B cell (primary cell): ENCODE results near the gene POLR2F. TPM values are rescaled to one million over a fixed set of nuclear protein-coding genes. Genes with fewer than 3 reads are reported as not detected.

ENCODE experiments used
- ATAC-seq: fragments of 200-7000 bp; cut with Tn5 transposase; one replicate; pipeline ENCODE4 v1.10.0; 2021; ENCODE audit warnings: low read depth, mild to moderate bottlenecking, moderate number of reproducible peaks, moderate library complexity
- CTCF ChIA-PET: fragments of 350-600 bp; sonication (Branson Sonifier 250); formaldehyde crosslinking; loops from one replicate; lab custom pipeline; 2021; ENCODE audit warnings: antibody characterized with exemption, inconsistent platforms; lab: Charles Lee
- POLR2A ChIA-PET: fragments of 350-600 bp; sonication (Branson Sonifier 250); formaldehyde crosslinking; loops from one replicate; lab custom pipeline; 2021; ENCODE audit warnings: antibody characterized with exemption; lab: Charles Lee
- DNase-seq: peaks from one replicate; pipeline ENCODE4 v3.0.0; 2013
- H2AFZ ChIP-seq: 2 replicates; pipeline ENCODE4 v1.6.1; 2012; ENCODE audit warnings: mild to moderate bottlenecking, low read depth, low read length; ENCODE audit not compliant: insufficient read depth, poor library complexity, severe bottlenecking
- H3K27ac ChIP-seq, 2 donors: 1 replicate in 1 of 2; 2 replicates in 1 of 2; pipeline ENCODE4 v1.5.1; 2012 to 2013; ENCODE audit warnings: low read length in 2 of 2, mild to moderate bottlenecking in 2 of 2, moderate library complexity in 1 of 2
- H3K27me3 ChIP-seq, 4 experiments: fragments of 200-600 bp in 1 of 4; sonication (generic) in 1 of 4; replicated peaks in 1 of 4; 1 replicate in 2 of 4; 2 replicates in 2 of 4; pipeline versions ENCODE4 v1.6.1 to v1.7.0; 2013 to 2016; ENCODE audit warnings: low read length in 3 of 4, mild to moderate bottlenecking in 2 of 4, mixed read lengths in 1 of 4, moderate library complexity in 1 of 4; ENCODE audit not compliant: insufficient read depth in 4 of 4, control insufficient read depth in 3 of 4; ENCODE audit errors: control extremely low read depth in 1 of 4
- H3K36me3 ChIP-seq, 2 experiments: replicated peaks in 1 of 2; 1 replicate in 1 of 2; 2 replicates in 1 of 2; pipeline versions ENCODE4 v1.6.1 to v1.7.1; 2013; ENCODE audit warnings: low read length in 1 of 2; ENCODE audit not compliant: insufficient read depth in 2 of 2, control insufficient read depth in 1 of 2; ENCODE audit errors: control extremely low read depth in 1 of 2, extremely low read depth in 1 of 2
- H3K4me1 ChIP-seq, 2 donors: fragments of 200-600 bp in 1 of 2; sonication (generic) in 1 of 2; 1 replicate in 1 of 2; 2 replicates in 1 of 2; pipeline versions ENCODE4 v1.5.1 to v1.6.1; 2013 to 2017; ENCODE audit warnings: low read length in 2 of 2; ENCODE audit not compliant: control insufficient read depth in 2 of 2, insufficient read depth in 2 of 2
- H3K4me2 ChIP-seq: replicated peaks from 2 replicates; pipeline ENCODE3; 2012; ENCODE audit warnings: mild to moderate bottlenecking, low read depth, low read length; ENCODE audit not compliant: poor library complexity, severe bottlenecking
- H3K4me3 ChIP-seq, 5 experiments: fragments of 200-600 bp in 1 of 5; sonication (generic) in 1 of 5; 1 replicate in 3 of 5; 2 replicates in 2 of 5; pipeline versions ENCODE4 v1.5.1 to v1.7.0; 2011 to 2016; ENCODE audit warnings: low read length in 4 of 5, mild to moderate bottlenecking in 4 of 5, low read depth in 2 of 5, control low read depth in 1 of 5, moderate library complexity in 1 of 5; ENCODE audit not compliant: insufficient read depth in 1 of 5; ENCODE audit errors: control extremely low read depth in 1 of 5, extremely low read depth in 1 of 5
- H3K79me2 ChIP-seq: fragments of 200-600 bp; sonication (generic); one replicate; pipeline ENCODE4 v1.6.0; 2016; ENCODE audit warnings: low read length; ENCODE audit not compliant: control insufficient read depth, insufficient read depth
- H3K9ac ChIP-seq: fragments of 200-600 bp; sonication (generic); 2 replicates; pipeline ENCODE4 v1.6.1; 2017; ENCODE audit warnings: mild to moderate bottlenecking, low read length, moderate library complexity
- H3K9me3 ChIP-seq, 3 donors: one replicate each; pipeline versions ENCODE4 v1.6.1 to v1.7.1; 2013; ENCODE audit warnings: low read length in 2 of 3; ENCODE audit not compliant: control insufficient read depth in 2 of 3, insufficient read depth in 1 of 3; ENCODE audit errors: control extremely low read depth in 1 of 3
- H4K20me1 ChIP-seq: 2 replicates; pipeline ENCODE4 v1.6.0; 2012; ENCODE audit warnings: mild to moderate bottlenecking, low read length; ENCODE audit not compliant: insufficient read depth, control insufficient read depth, poor library complexity, severe bottlenecking
- H3K27ac Mint-ChIP-seq: one replicate; pipeline ENCODE4 v1.8.0; 2021; ENCODE audit warnings: mixed read lengths
- H3K27me3 Mint-ChIP-seq: one replicate; pipeline ENCODE4 v1.8.0; 2021; ENCODE audit warnings: mixed read lengths
- H3K4me1 Mint-ChIP-seq: one replicate; pipeline ENCODE4 v1.8.0; 2021; ENCODE audit warnings: mixed read lengths
- H3K4me3 Mint-ChIP-seq: one replicate; pipeline ENCODE4 v1.8.0; 2021; ENCODE audit warnings: mixed read lengths
- H3K9me3 Mint-ChIP-seq: one replicate; pipeline ENCODE4 v1.8.0; 2022; ENCODE audit warnings: mixed read lengths; ENCODE audit not compliant: insufficient read depth
- EZH2 ChIP-seq: IDR thresholded peaks from 2 replicates; pipeline ENCODE4 v1.6.1; 2012; ENCODE audit warnings: borderline replicate concordance, low read depth, mild to moderate bottlenecking, moderate library complexity, low read length; ENCODE audit not compliant: insufficient read depth, poor library complexity, severe bottlenecking
- WGBS: methylation state at CpG from one replicate; pipeline ENCODE4 v1.1.5; 2013; ENCODE audit warnings: missing lambda C conversion rate; ENCODE audit not compliant: insufficient coverage; 5-methylcytosine and 5-hydroxymethylcytosine counted together
- intact Hi-C: fragments of 100-400 bp; cut with micrococcal nuclease; formaldehyde crosslinking; loops from one replicate; pipeline ENCODE4 v1.10.0; 2022
- polyA plus RNA-seq: library from polyadenylated mRNA; depleted of rRNA; stranded (reverse); fragments of >200 nt; gene quantifications from 2 replicates; pipeline ENCODE4 v1.2.3, GENCODE V29; 2012
- total RNA-seq, 2 donors: library from RNA; stranded (reverse); fragments of 120-200 nt in 1 of 2; gene quantifications; 1 replicate in 1 of 2; 2 replicates in 1 of 2; pipeline versions ENCODE4 v1.2.3 to v1.2.4, GENCODE V29; 2013 to 2022
- TF ChIP-seq, protein P1 (sequence below): fragments of 200-600 bp; IDR thresholded peaks from one replicate; pipeline ENCODE4 v1.8.0; 2022; ENCODE audit warnings: antibody characterized with exemption, mild to moderate bottlenecking

Gene POLR2F
- total and polyA plus RNA-seq, 2 donors (not counting 1 experiment from before 2014, with no cell fraction given) = 41.8 to 49.6 TPM

DNA sequence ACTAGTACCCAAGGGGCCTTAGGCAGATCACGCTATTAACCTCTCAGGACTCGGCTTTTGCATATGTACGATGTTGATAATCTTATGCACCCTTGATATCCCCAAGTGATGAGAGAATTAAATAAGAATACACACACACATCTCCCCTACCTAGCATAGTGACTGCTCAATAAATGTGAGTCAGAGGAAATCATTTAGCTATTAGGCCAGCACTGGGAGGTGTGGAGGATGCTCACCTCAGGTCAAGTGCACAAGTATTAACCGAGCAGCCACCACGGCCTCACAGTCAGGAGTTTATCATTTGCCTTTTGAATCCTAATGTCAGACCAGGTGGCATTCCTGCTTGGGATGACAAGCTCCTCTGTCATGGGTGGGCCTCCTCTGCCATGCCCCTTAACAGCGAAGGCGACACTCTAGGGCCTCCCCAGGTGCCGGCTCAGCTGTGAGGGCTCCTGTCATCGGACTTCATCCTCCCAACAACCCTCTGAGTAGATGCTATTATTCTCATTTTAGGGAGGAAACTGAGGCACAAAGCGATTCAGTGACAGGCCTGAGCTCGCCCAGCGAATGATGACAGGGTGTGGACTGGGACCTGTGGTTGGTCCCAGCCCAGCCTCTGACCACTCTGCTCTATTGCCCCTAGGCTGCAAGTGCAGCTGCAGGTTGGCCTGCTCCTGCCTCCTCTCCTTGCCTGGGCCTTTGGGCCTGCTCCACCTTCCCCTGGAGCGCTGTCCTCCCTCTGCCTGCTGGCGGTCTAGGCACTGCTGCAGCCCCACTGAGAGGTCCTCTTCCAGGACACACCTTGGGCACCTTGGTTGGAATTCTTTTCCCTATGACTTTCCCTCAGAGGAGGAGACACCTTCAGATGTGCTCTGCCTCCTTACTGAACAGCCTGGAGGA is 35.9 kb downstream of the POLR2F start:
- POLR2A ChIA-PET = no interaction called here
- 93% methylated on average over 7 of the region's 14 CpGs for WGBS

DNA sequence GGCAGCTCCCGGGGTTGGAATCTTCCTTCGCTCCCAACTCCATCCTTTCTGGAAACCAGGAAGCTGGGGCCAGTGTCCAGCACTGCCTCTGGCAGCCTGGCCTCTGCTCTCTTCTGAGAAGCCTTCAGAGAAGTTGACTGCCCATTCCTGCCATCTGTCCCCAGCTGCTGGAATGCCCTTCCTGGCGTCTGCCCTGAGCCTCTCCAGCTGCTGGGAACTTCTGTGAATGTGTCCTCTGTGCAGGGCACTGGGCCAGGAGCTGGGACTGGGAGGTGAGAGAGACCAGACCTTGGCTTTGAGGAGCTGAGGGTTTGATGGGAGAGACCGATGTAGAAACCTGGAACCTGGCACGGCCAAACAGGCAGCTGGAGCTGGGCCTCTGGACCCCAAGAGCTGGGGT is 36.8 kb downstream of the POLR2F start:
- H3K4me1 Mint-ChIP-seq = peaks cover 9% of the 10 kb centered on the region
- H3K27ac ChIP-seq = no peak overlapping the region
- ATAC-seq = no peak
- no peak for DNase-seq
- H3K36me3 ChIP-seq = no peaks in the 10 kb centered on the region
- H3K4me1 ChIP-seq = peaks cover 0 to 12% of the 10 kb centered on the region in 2 donors
- no peak overlapping the region for H3K4me3 ChIP-seq
- intact Hi-C loops = no loop called here
- no peak overlapping the region for H3K4me2 ChIP-seq
- H3K9me3 Mint-ChIP-seq = no peaks in the 10 kb centered on the region
- TF ChIP-seq, protein P1, sequence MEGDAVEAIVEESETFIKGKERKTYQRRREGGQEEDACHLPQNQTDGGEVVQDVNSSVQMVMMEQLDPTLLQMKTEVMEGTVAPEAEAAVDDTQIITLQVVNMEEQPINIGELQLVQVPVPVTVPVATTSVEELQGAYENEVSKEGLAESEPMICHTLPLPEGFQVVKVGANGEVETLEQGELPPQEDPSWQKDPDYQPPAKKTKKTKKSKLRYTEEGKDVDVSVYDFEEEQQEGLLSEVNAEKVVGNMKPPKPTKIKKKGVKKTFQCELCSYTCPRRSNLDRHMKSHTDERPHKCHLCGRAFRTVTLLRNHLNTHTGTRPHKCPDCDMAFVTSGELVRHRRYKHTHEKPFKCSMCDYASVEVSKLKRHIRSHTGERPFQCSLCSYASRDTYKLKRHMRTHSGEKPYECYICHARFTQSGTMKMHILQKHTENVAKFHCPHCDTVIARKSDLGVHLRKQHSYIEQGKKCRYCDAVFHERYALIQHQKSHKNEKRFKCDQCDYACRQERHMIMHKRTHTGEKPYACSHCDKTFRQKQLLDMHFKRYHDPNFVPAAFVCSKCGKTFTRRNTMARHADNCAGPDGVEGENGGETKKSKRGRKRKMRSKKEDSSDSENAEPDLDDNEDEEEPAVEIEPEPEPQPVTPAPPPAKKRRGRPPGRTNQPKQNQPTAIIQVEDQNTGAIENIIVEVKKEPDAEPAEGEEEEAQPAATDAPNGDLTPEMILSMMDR = no peak
- no peak for TF ChIP-seq EZH2
- no peaks in the 10 kb centered on the region for H3K9me3 ChIP-seq
- no peaks in the 10 kb centered on the region for H3K79me2 ChIP-seq
- CTCF ChIA-PET = no interaction called here
- no peak overlapping the region for H2AFZ ChIP-seq
- H3K27ac Mint-ChIP-seq = no peak overlapping the region
- POLR2A ChIA-PET = no interaction called here
- 91% methylated on average over 5 of the region's 5 CpGs for whole genome bisulfite sequencing
- no peaks in the 10 kb centered on the region for H3K27me3 Mint-ChIP-seq
- no peaks in the 10 kb centered on the region for H4K20me1 ChIP-seq
- H3K4me3 Mint-ChIP-seq = no peak overlapping the region
- no peak overlapping the region for H3K9ac ChIP-seq
- no peaks in the 10 kb centered on the region for H3K27me3 ChIP-seq

More for the DNA sequence above, 35.9 kb downstream of the POLR2F start:
- Histone ChIP-seq H3K9ac (no peak overlapping the region), H3K79me2 (no peaks in the 10 kb centered on the region), H3K9me3 (no peaks in the 10 kb centered on the region), H3K27ac (no peak overlapping the region), H2AFZ (no peak overlapping the region), H3K4me1 (peaks cover 0 to 5% of the 10 kb centered on the region in 2 donors), H3K36me3 (no peaks in the 10 kb centered on the region), H3K4me3 (no peak overlapping the region), H3K4me2 (no peak overlapping the region), H3K27me3 (no peaks in the 10 kb centered on the region), H4K20me1 (no peaks in the 10 kb centered on the region)
- DNase-seq (no peak), ATAC-seq (no peak)
- Mint-ChIP-seq H3K9me3 (no peaks in the 10 kb centered on the region), H3K4me1 (peaks cover 3% of the 10 kb centered on the region), H3K4me3 (no peak overlapping the region), H3K27ac (no peak overlapping the region), H3K27me3 (no peaks in the 10 kb centered on the region)
- TF ChIP-seq EZH2 = no peak
- TF ChIP-seq, protein P1 = no peak
- intact Hi-C loops = no loop called here
- CTCF ChIA-PET = no interaction called here
